GM19467 (cell line): ENCODE data around the gene CEND1.

Source experiments
- ATAC-seq: cut with Tn5 transposase; IDR thresholded peaks from one replicate; pipeline ENCODE4 v1.9.1; 2021; ENCODE audit warnings: mild to moderate bottlenecking, moderate library complexity; ENCODE audit not compliant: unreplicated experiment

Gene CEND1

DNA sequence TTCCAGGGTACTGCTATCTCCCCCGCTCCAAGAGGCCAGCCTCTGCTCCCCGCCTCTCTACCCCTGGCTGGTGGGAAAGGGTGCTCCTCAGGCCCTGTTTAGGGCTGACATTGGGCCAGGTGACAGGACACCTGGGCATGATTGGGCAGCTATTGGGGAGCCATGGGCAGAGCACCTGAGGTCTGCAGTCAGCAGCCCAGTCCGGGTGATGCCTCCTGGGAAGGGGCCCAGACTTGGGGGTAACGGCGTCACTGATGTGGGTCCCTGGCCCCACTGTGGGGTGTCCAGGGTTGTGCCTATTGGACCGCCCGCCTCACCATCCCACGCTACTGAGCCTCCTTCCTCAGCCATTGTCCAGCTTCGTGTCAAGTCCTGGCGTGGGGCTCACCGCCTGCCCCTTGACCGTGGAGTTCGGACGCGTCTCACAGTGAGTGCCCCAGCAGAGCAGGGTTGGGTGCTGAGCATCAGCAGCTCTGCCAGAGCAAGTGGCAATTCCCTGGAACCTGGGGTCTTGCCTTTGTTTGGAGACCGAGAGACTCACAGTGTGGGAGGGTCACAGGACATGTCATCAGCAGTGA, 9.8 kb downstream of the CEND1 start:
- no peak for ATAC-seq

DNA sequence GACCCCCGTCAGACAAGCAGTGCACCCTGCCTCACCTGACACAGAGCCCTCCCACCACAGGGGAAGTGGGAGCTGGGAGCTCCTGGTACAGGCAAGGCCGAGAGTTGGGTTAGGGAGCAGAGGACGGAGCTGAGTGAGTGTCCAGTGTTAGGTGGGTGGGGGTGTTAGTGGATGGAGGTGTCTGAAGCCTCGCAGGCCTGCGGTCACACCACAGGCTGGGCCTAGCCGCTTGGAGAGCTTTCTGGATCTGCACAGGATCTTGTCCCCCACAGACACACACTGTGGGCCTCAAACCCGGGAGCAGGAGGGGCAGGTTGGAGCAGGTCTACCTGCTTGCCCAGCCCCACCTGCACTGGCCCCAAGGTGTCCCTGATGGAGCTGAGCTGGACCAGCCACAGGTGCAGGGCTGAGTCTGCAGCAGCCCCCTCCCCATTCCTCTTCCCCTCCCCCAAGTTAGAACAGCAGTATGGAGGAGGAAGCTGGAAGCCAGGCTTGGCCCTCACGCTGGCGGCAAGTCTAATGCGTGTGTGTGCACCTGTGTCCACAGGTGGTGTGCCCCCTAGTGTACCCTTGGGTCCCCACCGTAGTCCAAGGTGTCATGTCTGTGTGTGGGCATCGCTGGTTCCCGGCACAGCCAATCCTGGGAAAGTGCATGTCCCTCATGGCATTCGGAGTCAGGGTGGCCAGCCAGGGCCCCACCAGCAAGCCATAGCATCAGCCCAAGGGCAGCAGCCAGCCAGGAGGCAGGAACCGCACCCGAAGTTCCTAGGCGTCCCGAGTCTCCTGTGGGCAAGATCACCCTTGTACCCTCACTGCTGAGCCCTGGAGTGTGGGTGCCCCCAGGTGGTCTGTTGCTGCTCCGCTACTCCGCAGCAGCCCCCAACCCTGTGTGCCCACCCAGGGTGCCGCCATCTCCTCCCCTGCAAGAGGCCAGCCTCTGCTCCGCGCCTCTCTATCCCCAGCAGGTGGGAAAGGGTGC, 10.6 kb downstream of the CEND1 start:
- no peak for ATAC-seq

DNA sequence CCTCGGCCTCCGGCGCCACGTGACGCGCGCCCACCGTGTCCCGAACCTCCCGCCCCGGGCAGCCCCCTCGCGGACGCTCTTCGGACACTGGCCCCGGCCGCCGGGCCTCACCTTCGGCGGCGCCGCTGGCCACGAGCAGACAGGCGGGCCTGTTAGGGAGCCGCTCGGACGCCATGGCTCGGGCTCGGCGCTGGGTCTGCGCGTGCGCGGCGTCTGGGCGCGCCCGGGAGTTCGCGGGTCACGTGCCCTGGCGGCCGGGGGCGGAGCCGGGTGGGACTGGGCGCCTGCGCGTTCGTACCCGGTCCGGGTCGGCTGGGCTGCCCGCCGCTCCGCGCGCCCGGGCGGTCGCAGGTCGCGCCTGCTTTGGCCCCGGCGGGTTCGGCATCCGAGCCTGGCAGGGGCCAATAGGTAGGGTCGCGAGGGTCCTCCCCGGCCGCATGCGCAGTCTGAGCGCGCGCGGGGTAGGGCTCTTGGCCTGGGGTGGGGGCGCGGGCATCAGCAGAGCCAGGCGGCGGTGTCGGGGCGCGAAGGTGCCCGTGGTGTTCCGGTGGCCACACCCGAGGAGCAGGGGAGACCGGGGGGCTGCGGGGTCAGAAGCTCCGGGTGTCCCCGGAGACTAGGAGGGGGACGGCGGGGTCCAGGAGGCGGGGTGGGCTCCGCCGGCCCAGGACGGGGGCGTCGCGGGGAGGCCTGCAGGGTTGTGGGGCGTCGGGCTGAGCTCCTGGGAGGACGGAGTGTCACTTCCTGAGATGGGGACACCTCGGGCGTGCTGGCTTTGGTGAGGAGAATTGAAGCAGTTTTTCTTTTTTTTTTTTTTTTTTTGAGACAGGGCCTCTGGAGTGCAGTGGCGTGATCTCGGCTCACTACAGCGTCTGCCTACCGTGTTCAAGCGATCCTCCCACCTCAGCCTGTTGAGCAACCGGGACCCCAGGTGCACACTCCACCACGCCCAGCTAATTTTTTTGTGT, 12.3 kb downstream of the CEND1 start, which contains the start of gene GATD1:
Gene GATD1 (minus strand): TSS at position 200 of the 968 bp plus-strand sequence. CDS start 25 bp downstream, at position 175.
- peak; percentile 63 for ATAC-seq

DNA sequence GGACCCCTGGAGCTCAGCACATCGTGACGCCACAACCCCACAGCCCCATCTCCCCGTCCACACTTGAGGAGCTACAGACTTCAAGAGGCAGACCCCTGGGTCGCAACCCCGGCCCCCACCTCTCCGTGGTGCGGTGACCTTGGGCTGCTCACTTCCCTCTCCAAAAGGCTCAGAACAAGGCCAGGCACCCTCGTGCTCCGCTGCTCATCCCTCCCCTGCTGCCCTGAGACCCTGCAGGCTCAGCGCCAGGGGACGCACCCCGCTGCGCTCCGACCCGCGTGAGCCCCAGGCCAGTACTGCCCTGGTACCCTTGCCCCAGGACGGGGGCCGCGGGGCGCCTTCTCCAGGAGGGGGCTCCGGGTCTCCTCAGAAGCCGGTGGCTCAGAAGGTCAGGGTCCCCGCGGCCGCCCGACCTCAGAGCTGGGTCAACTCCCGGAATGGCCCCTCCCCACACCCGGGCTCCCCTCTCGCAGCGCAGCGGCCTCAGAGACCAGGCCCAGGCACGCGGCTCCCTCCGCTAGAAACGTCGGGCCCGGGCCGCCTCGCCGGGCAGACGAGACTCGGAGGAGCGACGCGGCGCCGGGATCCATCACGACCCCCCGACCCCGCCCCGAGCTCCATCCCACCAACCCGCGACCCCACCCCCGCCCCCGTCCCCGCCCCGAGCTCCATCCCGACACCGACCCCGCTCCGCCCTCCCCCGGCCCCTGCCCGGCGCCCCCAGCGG, 13.2 kb downstream of the CEND1 start:
- ATAC-seq = peak; percentile 7

DNA sequence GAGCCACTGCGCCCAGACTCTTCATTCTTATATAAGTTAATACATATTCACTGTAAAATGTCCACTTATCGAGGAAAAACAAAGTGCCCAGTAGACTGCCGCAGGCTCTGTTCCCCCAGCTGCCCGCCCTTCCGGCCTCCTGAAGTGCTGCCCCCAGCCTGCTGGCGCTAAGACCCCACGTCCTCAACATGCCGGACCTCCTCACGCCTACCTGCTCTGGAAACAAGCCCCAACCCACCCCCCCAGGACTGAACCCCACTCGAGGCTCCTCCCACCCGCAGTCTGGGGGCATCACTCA, 13.7 kb downstream of the CEND1 start:
- ATAC-seq = no peak

DNA sequence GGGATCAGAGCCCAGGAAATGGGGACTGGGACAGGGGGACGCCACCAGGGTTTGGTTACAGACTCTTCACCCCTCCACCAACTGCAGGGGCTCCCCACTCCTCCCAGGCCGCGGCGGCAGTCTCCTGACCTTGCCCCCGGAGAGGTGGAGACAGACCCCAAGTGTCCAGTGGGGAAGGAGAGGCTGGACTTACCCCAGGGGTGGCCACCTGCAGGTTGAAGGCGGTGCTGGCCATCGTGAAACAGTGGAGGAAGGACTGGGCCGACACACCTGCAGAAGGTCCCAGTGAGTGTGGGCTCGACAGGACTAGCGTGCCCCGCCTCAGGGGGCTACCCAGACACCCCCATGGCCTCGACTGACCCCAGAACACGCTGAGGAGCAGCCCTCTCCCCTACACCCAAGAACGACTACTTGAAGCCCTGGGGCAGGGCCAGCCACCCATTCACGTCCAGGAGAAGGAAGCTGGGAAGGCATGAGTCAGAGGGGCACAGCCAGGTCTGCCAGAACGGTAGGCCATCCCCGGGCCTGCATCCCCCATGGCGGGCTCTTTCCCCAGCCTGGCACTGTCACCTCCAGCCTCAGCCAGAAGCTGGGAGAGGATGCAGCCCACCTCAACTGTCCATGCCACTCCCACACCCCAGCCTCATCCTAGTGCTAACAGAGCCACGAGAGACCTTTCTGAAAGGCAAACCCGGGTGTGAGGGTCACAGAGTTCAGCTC, 14.9 kb downstream of the CEND1 start:
- ATAC-seq = no peak

DNA sequence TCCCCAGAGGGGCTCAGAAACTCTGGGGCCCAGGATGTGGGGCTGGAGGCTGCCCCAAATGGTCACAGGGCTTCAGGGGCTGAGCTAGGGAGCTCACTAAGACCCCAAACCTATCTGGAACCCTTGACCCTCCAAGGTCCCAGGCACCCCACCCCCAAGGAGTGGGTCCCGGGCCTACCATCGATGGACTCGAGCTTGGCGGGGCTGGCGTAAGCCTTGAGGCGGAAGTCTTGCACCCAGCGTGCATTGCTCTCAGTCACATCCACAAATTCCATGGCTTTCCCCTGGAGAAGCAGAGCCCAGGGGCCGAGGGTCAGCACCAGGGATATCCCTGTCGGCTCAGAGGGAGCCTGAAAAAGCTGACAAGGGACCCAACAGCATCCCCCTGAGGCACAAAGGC, 16.1 kb downstream of the CEND1 start:
- no peak for ATAC-seq

DNA sequence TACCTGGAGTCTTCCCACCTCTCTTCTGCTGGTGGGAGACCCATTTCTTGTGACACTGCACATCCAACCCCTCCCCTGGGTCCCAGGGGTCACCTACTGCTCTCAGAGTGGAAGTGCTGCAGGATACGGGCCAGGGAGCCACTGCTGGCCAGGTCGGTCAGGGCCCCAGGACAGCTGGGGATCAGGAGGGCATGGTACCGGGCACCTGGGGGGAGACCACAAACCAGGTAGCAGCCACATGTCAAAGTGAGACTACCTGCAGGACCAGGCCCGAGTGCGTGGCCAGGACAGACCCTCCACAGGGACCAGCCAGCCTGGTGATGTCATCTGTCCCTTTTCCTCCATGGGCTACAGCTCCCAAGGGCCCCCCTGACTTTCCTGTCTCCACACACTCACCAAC, 16.5 kb downstream of the CEND1 start:
- no peak for ATAC-seq

DNA sequence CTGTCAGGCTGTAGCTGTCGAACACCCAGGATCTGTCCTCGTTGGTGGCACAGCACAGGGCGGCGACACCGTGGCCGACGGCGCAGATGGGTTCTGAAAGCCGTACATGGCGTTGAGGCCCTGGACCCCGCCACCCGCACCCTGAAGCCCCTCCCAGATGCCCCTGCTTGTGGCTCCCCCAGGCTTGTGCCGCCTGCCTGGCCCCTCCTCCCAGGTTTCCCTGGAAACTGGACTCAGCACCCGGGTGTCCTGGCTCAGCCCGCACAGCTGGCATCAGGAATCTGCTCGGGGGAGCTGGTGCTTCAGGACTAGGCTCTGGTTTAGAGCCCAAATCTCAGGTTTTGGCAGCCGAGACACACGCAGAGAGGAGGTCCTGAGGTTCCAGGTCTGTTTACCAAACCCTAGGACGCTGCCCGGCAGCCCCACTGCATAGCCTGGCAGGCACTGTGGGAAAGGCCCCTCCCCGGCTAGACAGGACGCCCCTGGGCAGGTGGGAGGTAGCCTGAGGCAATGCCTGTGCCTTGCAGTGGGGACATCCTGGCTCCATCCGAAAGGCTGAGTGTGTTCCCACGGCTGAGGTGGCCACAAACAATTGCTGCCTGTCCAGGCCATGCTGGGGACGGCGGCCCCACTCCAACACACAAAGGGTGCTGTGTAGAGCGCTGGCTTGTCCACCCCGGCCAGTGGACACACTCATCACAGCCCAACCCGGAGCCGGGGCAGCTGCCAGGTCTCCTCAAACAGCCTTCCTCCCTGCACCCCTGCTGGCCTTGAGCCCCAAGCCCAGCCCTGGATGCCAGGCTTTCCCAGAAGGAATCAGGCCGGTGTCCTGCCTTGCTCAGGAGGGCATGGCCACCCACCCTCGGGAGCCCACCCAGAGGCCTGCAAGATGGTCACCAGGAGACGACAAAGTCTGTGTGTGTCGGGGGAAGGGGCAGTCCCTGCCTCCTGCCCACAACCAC, 17.2 kb downstream of the CEND1 start:
- ATAC-seq = no peak

DNA sequence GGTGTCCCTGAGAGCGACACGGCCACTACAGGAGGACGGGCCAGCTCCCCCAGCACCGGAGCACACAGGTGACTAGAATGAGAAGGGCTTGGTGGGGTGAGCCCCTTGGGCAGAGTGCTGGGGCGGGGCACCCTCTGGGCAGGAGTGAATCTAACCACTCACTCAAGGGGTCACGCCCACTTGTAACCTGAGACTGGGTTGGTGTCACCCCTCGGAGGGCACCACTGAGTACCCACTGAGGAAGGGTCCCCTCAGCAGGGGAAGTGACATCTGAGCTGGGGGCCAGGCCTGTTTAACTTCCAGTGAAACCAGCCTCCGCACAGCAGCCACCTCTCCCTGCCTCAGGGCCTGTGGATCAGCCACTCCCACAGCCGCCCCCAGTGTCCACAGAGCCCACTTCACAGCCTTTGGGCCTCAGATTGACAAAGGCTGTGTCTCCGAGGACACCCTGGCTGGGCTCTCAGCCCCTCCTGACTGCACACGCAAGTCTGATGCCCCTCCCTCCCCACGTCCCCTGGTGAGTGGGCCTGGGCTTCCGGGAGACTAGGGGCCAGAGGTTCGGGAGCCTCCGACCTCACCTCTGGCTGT, 18.2 kb downstream of the CEND1 start:
- ATAC-seq = no peak

DNA sequence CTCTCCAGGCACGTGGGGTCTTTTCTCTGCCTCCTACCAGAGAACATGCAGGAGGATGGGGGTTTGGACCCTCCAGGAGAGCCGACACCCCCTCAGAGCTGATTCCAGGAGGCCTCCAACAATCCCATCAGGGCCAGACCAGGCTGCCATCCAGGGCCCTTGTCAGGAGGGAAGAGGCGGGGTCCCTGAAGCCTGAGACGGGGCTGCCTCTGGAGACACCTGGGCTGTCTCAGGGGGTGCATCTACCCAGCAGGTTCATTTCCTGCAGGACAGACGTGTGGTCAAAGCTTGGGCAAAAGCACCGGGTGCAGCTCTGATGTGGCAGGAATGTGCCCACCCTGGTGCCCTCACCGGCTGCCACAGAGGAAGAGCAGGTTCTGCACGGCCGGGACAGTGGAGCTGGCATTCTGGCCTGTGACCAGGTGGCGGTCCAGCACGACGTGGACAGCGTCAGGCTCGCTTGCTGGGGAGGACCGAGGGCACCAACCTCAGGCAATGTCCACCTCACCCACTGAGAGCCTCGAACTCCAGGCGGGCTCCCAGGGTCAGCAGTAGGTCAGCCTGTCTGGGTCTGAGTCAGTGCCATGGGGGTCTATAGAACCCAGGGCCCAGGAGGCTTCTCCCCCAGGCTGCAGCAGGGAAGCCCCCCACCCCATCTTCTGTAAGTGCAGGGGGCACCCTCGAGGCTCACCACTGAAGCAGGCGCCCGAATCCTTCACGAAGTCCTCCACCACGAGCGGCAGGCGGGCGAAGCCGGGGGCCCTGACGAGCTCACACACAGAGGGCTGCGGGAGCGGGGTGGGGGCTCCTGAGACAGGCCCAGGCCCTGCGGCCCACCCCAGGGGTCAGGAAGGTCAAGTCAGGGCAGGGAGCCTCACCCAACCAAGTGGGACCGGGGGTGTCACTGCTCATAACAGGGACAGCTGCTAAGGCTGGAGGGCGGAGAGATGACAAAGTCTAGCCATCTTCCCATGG, 19.0 kb downstream of the CEND1 start:
- no peak for ATAC-seq

DNA sequence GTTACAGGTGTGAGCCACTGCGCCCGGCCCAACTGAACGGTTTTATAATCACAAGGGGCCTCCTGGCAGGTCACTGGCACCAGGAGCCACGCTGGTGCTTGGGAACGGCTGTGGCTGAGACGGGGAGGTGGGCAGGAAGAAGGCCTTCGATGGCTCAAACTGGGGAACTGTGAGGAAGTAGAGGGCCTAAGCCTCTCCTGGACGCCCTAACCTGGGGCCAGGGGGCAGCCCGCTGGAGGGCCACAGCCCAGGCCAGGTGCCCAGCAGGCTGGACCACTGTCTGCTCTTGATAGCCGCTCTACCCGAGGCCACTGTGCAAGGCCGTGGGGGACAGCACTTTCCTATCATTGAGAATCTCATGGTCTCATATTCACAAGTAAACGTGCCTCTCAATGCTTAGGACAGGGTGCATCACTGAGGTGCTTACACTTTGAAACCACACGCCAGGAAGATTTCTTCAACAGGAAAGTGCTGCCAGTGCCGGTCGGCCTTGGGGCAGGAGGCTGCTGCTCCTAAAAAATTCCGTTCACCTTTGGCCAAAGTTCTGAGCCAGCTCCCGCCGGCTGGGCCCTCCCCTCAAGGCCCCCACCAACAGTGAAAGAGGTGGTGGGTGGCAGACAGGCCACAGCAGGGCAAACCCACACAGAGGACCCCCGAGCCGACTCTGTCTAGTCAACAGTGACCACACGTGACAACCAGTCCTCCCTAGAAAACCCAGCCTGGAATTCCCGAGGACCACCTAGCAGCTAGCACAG, 19.8 kb downstream of the CEND1 start:
- ATAC-seq = no peak

DNA sequence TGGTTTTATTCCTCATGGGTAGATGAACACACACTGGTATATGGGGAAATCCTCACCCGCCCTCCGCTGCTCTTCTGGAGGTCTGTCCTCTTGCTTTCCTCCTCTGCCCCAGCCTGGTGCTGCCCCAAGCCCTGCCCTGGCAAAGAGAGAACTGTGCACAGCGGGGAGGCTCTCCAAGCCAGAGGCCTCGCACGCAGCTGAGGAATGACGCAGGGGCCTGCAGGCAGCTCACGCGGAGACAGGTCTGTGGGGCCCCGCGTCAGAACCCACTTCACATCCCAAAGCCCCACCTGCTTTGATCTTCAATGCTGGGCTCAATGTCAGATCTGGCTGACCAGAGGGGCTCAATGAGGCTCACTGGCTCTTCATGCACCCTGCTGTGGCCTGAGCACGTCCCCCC, 22.7 kb downstream of the CEND1 start:
- no peak for ATAC-seq

DNA sequence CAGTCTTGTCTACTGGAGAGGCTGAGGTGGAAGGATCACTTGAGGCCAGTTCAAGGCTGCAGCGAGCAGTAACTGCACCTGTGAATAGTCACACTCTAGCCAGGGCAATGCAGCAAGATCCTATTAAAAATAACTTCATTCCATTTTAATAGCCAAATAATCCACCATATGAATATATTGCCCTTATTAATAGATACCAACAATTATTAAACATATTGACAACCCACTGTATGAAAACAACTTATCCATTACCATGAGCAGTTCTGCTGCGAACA, 23.0 kb downstream of the CEND1 start:
- no peak for ATAC-seq

DNA sequence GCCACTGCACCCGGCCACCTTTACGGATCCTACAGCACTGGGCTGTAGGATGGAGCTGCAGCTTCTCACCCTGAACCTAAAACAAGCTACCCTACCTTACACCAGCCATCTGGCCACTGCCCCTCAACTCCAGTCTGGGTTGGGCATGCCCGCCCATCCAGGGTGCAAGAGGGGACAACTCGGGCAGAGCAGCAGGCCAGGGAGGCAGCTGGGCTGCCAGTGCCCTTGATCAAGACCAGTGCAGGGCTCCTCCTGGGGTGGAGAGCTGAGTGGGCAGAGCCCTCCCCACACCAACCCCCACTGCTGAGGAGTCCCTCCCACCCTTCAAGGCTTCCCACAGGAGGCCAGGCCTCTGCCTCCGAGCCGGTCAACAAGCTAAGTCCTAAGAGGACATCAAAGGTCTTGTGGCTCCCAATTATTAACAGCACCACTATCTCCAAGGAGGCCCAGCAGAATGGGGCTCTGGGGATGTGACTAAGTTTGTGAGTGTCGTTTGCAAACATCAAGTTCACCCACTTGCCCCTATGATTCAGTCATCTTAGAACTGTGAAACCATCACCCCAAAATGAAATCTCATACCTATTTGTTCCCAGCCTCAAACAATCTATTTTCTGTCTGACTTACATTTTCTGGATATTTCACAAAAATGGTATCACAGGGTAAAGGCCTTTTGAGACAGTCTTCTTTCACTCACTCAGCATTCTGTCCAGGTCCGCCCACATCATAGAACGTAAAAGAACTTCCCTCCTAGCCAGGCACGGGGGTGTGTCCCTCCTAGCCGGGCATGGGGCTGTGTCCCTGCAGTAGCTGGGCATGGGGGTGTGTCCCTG, 23.6 kb downstream of the CEND1 start:
- ATAC-seq = no peak

DNA sequence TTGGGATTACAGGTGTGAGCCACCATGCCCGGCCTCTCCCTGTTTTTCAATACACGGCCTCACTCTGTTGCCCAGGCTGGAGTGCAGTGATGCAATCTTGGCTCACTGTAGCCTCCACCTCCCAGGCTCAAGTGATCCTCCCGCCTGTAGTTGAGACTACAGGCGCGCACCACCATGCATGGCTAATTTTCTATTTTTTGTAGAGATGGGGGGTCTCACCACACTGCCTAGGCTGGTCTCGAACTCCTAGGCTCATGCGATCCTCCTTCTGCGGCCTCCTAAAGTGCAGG, 24.1 kb downstream of the CEND1 start:
- no peak for ATAC-seq
